HG03064 (cell line): ENCODE data around the gene STRIP2.
"Not testable (repeated sequence)": the region's sequence is repeated elsewhere in the genome, so short reads cannot be mapped to it uniquely, and the experiment has no call there.

Experiments used
- ATAC-seq: cut with Tn5 transposase; IDR thresholded peaks from one replicate; pipeline ENCODE4 v1.9.1; 2021; ENCODE audit warnings: low read depth; ENCODE audit not compliant: unreplicated experiment

STRIP2 gene

GRCh38 chr7:129450295-129450694 lies 16.1 kb downstream of the STRIP2 start:
- ATAC-seq = no peak

GRCh38 chr7:129452589-129453231 lies 18.5 kb downstream of the STRIP2 start:
- ATAC-seq = no peak

- ATAC-seq = no peak
Measured at GRCh38 chr7:129453510-129454248, 19.4 kb downstream of the STRIP2 start.

GRCh38 chr7:129454249-129454551 lies 20.0 kb downstream of the STRIP2 start:
- ATAC-seq = no peak

- no peak for ATAC-seq
Measured at GRCh38 chr7:129456421-129456820, 22.2 kb downstream of the STRIP2 start.

GRCh38 chr7:129457101-129457500 lies 22.9 kb downstream of the STRIP2 start:
- ATAC-seq = no peak

- ATAC-seq = no peak
Measured at GRCh38 chr7:129458171-129458570, 23.9 kb downstream of the STRIP2 start.

- ATAC-seq = no peak
Measured at GRCh38 chr7:129461809-129462208, 27.6 kb downstream of the STRIP2 start.

- ATAC-seq = no peak
Measured at GRCh38 chr7:129462420-129462819, 28.2 kb downstream of the STRIP2 start.

- ATAC-seq = no peak
Measured at GRCh38 chr7:129464194-129464593, 30.0 kb downstream of the STRIP2 start.

GRCh38 chr7:129465080-129465479 lies 30.8 kb downstream of the STRIP2 start:
- no peak for ATAC-seq

- no peak for ATAC-seq
Measured at GRCh38 chr7:129466796-129467195, 32.6 kb downstream of the STRIP2 start.

- ATAC-seq = no peak
Measured at GRCh38 chr7:129468087-129468486, 33.9 kb downstream of the STRIP2 start.

- ATAC-seq = no peak
Measured at GRCh38 chr7:129468547-129468946, 34.3 kb downstream of the STRIP2 start.

GRCh38 chr7:129469930-129470329 lies 35.7 kb downstream of the STRIP2 start:
- no peak for ATAC-seq

GRCh38 chr7:129470411-129470810 lies 36.2 kb downstream of the STRIP2 start:
- ATAC-seq = no peak

- no peak for ATAC-seq
Measured at GRCh38 chr7:129471402-129471827, 37.2 kb downstream of the STRIP2 start.

- not testable (repeated sequence) for ATAC-seq
Measured at GRCh38 chr7:129475931-129476330, 41.7 kb downstream of the STRIP2 start.

GRCh38 chr7:129476398-129476797 lies 42.2 kb downstream of the STRIP2 start:
- not testable (repeated sequence) for ATAC-seq

- ATAC-seq = no peak
Measured at GRCh38 chr7:129479831-129480230, 45.6 kb downstream of the STRIP2 start.

- no peak for ATAC-seq
Measured at GRCh38 chr7:129480674-129481363, 46.6 kb downstream of the STRIP2 start.

GRCh38 chr7:129481376-129481775 lies 47.1 kb downstream of the STRIP2 start:
- ATAC-seq = not testable (repeated sequence)
